GM19467 (cell line): ENCODE data around the gene CFAP68.
"Not testable (repeated sequence)": the region's sequence is repeated elsewhere in the genome, so short reads cannot be mapped to it uniquely, and the experiment has no call there.

Experiments
- ATAC-seq: cut with Tn5 transposase; IDR thresholded peaks from one replicate; pipeline ENCODE4 v1.9.1; 2021; ENCODE audit warnings: mild to moderate bottlenecking, moderate library complexity; ENCODE audit not compliant: unreplicated experiment

The CFAP68 gene

GRCh38 chr11:111870113-111870512 is 9.2 kb upstream of the CFAP68 start:
- ATAC-seq: no peak

- ATAC-seq: no peak
These were observed 8.8 kb upstream of the CFAP68 start for GRCh38 chr11:111870522-111870885.

- peak; percentile 73 for ATAC-seq
These were observed 8.3 kb upstream of the CFAP68 start, which contains the start of gene ALG9 for GRCh38 chr11:111870886-111871692. Gene ALG9, minus strand, starts transcription at chr11:111871581. Its CDS starts 99 bp downstream, at chr11:111871482.

GRCh38 chr11:111871693-111872161 is 7.6 kb upstream of the CFAP68 start:
- no peak for ATAC-seq

- peak; percentile 15 for ATAC-seq
These were observed 924 bp upstream of the CFAP68 start for GRCh38 chr11:111878385-111878848.

GRCh38 chr11:111879637-111879960 is 258 bp downstream of the CFAP68 start:
- peak; percentile 1 for ATAC-seq

- no peak for ATAC-seq
These were observed 2.9 kb downstream of the CFAP68 start for GRCh38 chr11:111882202-111882601.

- ATAC-seq: not testable (repeated sequence)
These were observed 5.7 kb downstream of the CFAP68 start for GRCh38 chr11:111885053-111885452.

GRCh38 chr11:111886032-111886431 is 6.7 kb downstream of the CFAP68 start:
- ATAC-seq: no peak

- no peak for ATAC-seq
These were observed 7.5 kb downstream of the CFAP68 start for GRCh38 chr11:111886844-111887243.

GRCh38 chr11:111905411-111905810 is 26.1 kb downstream of the CFAP68 start:
- no peak for ATAC-seq

GRCh38 chr11:111906680-111907079 is 27.3 kb downstream of the CFAP68 start:
- no peak for ATAC-seq

GRCh38 chr11:111908639-111909305 is 29.4 kb downstream of the CFAP68 start:
- no peak for ATAC-seq

GRCh38 chr11:111909378-111909777 is 30.0 kb downstream of the CFAP68 start:
- ATAC-seq: no peak

GRCh38 chr11:111910676-111911562 is 31.6 kb downstream of the CFAP68 start:
- no peak for ATAC-seq

GRCh38 chr11:111911563-111912401 is 32.4 kb downstream of the CFAP68 start, which contains the start of gene CRYAB:
Gene CRYAB, minus strand, starts transcription at chr11:111911770. Its CDS starts 46 bp downstream, at chr11:111911724.
- no peak for ATAC-seq

- no peak for ATAC-seq
These were observed 33.2 kb downstream of the CFAP68 start, which contains the start of gene HSPB2 for GRCh38 chr11:111912535-111912934. Gene HSPB2, plus strand, starts transcription at chr11:111912734. Its CDS starts 96 bp downstream, at chr11:111912830.

- no peak for ATAC-seq
These were observed 33.9 kb downstream of the CFAP68 start for GRCh38 chr11:111913031-111913861.

GRCh38 chr11:111913997-111914396 is 34.7 kb downstream of the CFAP68 start:
- no peak for ATAC-seq
